ENCODE results near the gene NEU2. TPM values are rescaled to one million over a fixed set of nuclear protein-coding genes. Genes with fewer than 3 reads are reported as not detected.

Gene NEU2
- total RNA-seq, 1 experiment from 2014 or later: not detected

DNA sequence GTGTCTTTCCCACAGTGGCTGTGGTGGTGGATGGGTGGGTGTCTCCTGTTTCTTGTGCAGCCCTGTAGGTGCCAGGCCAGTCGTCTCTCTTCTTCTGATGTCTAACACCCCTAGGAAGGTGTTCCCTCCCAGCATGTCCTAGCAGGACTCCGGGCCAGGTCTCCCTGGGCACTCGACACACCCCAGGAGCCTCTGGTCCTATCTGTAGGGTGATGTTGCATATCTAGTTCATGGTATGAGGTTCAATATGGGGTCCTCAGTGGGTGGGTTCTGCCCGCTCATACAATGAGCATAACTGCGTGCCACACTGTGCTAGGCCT, 33.8 kb upstream of the NEU2 start:
- WGBS (ENCODE audit: extremely low coverage, insufficient read length, low lambda C conversion rate): no CpG with 5 or more reads among the region's 5 CpGs
- H3K27ac Mint-ChIP-seq: no peak overlapping the region

More for the DNA sequence above, 33.8 kb upstream of the NEU2 start:
- Histone ChIP-seq H4K8ac (replicated peaks; ENCODE audit: insufficient read length, low read depth, low read length) (no peak overlapping the region), H3K18ac (ENCODE audit: insufficient read length, low read depth, low read length) (no peak overlapping the region), H3K4me1 (ENCODE audit: insufficient read depth, low read length) (no peaks in the 10 kb centered on the region), H4K20me1 (ENCODE audit: control insufficient read depth, insufficient read depth, insufficient read length) (no peaks in the 10 kb centered on the region), H3K27ac (ENCODE audit: insufficient read length, low read depth, low read length) (no peak overlapping the region), H2AFZ (ENCODE audit: low read length) (no peak overlapping the region), H3K4me2 (ENCODE audit: insufficient read depth, insufficient read length, low read length) (no peak overlapping the region), H3K23ac (ENCODE audit: insufficient read length, low read depth, low read length) (no peak overlapping the region), H3K79me1 (ENCODE audit: insufficient read depth, low read depth, low read length, poor library complexity, severe bottlenecking) (no peaks in the 10 kb centered on the region), H3K56ac (ENCODE audit: insufficient read length, low read depth, low read length) (no peak overlapping the region), H2BK20ac (ENCODE audit: low read depth, low read length, poor library complexity, severe bottlenecking) (no peak overlapping the region), H3K14ac (ENCODE audit: insufficient read depth, low read length) (0 out of 2 replicates have a peak overlapping the region, but pooled peaks have one; percentile 42), H2BK5ac (ENCODE audit: insufficient read length, low read length) (no peak overlapping the region), H2AK5ac (ENCODE audit: insufficient read length, low read length) (no peak overlapping the region), H2BK120ac (ENCODE audit: low read depth, low read length, poor library complexity, severe bottlenecking) (no peak overlapping the region), H4K91ac (ENCODE audit: insufficient read length, low read depth, low read length) (no peak overlapping the region), H3K27me3 (ENCODE audit: insufficient read depth, low read length) (no peaks in the 10 kb centered on the region), H3K9me3 (ENCODE audit: control insufficient read depth, low read depth, low read length) (no peaks in the 10 kb centered on the region), H3T11ph (ENCODE audit: low read length) (no peak overlapping the region), H4K5ac (ENCODE audit: insufficient read length, low read depth, low read length) (no peak overlapping the region), H2BK15ac (ENCODE audit: low read depth, low read length) (no peak overlapping the region), H3K79me2 (ENCODE audit: insufficient read depth, low read length) (no peaks in the 10 kb centered on the region), H3K4ac (ENCODE audit: low read depth, low read length) (no peak overlapping the region), H2BK12ac (ENCODE audit: insufficient read length, low read depth, low read length) (no peak overlapping the region), H3K23me2 (ENCODE audit: insufficient read length, low read depth, low read length, poor library complexity, severe bottlenecking) (no peaks in the 10 kb centered on the region), H3K9ac (ENCODE audit: extremely low read depth, insufficient read length, low read length) (no peak overlapping the region)
- H3K36me3 Mint-ChIP-seq (ENCODE audit: insufficient read depth in 1 of 3, low read depth in 3 of 3): no peaks in the 10 kb centered on the region
- no peaks in the 10 kb centered on the region for H3K9me3 Mint-ChIP-seq
- no peak for DNase-seq
- TF ChIP-seq, protein P1, sequence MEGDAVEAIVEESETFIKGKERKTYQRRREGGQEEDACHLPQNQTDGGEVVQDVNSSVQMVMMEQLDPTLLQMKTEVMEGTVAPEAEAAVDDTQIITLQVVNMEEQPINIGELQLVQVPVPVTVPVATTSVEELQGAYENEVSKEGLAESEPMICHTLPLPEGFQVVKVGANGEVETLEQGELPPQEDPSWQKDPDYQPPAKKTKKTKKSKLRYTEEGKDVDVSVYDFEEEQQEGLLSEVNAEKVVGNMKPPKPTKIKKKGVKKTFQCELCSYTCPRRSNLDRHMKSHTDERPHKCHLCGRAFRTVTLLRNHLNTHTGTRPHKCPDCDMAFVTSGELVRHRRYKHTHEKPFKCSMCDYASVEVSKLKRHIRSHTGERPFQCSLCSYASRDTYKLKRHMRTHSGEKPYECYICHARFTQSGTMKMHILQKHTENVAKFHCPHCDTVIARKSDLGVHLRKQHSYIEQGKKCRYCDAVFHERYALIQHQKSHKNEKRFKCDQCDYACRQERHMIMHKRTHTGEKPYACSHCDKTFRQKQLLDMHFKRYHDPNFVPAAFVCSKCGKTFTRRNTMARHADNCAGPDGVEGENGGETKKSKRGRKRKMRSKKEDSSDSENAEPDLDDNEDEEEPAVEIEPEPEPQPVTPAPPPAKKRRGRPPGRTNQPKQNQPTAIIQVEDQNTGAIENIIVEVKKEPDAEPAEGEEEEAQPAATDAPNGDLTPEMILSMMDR (conservative IDR thresholded peaks at IDR 0.05): no peak
- H3K4me3 Mint-ChIP-seq: no peak overlapping the region
- no peaks in the 10 kb centered on the region for H3K27me3 Mint-ChIP-seq (ENCODE audit: low read depth)
- 0 out of 4 replicates have a peak, but pooled peaks cover 0 to 4% of the 10 kb centered on the region in 2 experiments for H3K4me1 Mint-ChIP-seq

All from H9 (cell line).